Heart left ventricle (tissue), 13 donors: ENCODE results near the gene SGPL1.

Source experiments
- POLR2A ChIP-seq, 2 donors: fragments of 450-650 bp; IDR thresholded peaks; one replicate each; pipeline ENCODE4 v1.6.1; 2017; ENCODE audit warnings: antibody characterized with exemption in 2 of 2, mild to moderate bottlenecking in 2 of 2, moderate library complexity in 2 of 2
- TF ChIP-seq, protein P1 (sequence below), 12 donors: fragments of 200-600 bp; sonication (generic) in 4 of 12; IDR thresholded peaks; one replicate each; pipeline versions ENCODE4 v1.5.0 to v1.8.0; 2018 to 2022; ENCODE audit warnings: antibody characterized with exemption in 12 of 12, mild to moderate bottlenecking in 5 of 12
- donor health status: ischemic (EF 13 %, LVEDD 7.1; RV severe dilation, severe dysfunction).
- donor health status: DM: no; HTN: yes; CAD: no.
- donor health status: DM: no; HTN: no; CAD: no.
- donor health status: ischemic (EF 25% LVEDD 6.9; RV normal size, moderate dysfunction).
- donor health status: ischemic (EF 25% LVEDD 5.7; RV mildly dilated, moderate dysfunction).
- donor health status: ischemic (EF 35%, LVEDD 5.7; RV mildly dilated, moderate dysfunction).
- donor health status: nonischemic (EF 11% LVEDD 7.7; RV severe dilation, severe dysfunction).
- donor health status: DM: yes; HTN: yes; CAD: no.
- donor health status: PGD.
- donor health status: ischemic (EF 29% LVEDD 5.4; RV normal size, mild dysfunction).
- donor health status: nonischemic (EF 23%, LVEDD 6.1; RV moderate dilation, normal function).

DNA sequence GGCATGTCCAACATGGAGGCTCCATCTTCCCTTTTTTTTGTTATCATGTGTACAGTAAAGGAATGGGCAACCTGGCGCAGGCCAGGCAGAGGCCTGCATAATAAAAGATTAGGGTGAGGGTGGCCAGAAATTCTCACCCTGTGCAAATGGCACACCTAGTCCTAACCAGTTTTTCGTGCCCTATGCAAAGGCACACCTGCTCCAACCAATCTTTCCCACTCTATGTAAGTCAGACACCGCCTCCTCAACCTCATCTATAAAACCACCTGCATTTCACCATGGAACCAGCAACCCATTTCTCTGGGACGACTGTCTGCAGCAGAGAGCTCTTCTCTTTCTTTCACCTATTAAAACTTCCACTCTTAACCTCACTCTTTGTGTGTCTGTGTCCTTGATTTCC, 46.6 kb upstream of the SGPL1 start:
- TF ChIP-seq POLR2A (IDR thresholded peaks at IDR 0.05) = no peak
- TF ChIP-seq, protein P1, sequence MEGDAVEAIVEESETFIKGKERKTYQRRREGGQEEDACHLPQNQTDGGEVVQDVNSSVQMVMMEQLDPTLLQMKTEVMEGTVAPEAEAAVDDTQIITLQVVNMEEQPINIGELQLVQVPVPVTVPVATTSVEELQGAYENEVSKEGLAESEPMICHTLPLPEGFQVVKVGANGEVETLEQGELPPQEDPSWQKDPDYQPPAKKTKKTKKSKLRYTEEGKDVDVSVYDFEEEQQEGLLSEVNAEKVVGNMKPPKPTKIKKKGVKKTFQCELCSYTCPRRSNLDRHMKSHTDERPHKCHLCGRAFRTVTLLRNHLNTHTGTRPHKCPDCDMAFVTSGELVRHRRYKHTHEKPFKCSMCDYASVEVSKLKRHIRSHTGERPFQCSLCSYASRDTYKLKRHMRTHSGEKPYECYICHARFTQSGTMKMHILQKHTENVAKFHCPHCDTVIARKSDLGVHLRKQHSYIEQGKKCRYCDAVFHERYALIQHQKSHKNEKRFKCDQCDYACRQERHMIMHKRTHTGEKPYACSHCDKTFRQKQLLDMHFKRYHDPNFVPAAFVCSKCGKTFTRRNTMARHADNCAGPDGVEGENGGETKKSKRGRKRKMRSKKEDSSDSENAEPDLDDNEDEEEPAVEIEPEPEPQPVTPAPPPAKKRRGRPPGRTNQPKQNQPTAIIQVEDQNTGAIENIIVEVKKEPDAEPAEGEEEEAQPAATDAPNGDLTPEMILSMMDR (IDR thresholded peaks at IDR 0.05) = no peak
